RWPE2 (cell line): Measurements from ENCODE around the gene TRIM7.

Experiments
- ATAC-seq: fragments of 200-7000 bp; cut with Tn5 transposase; 3 replicates; pipeline ENCODE4 v1.9.1; 2021; ENCODE audit warnings: low read depth
- DNase-seq: peaks from one replicate; pipeline ENCODE4 v3.0.0-alpha.2; 2020; ENCODE audit warnings: low spot score
- H3K27ac ChIP-seq: fragments of 450-650 bp; 2 replicates; pipeline ENCODE4 v1.5.1; 2017; ENCODE audit warnings: mild to moderate bottlenecking; ENCODE audit not compliant: poor library complexity, severe bottlenecking
- H3K27me3 ChIP-seq: fragments of 250-450 bp; sonication (Bioruptor Pico); 2 replicates; pipeline ENCODE4 v1.5.1; 2021; ENCODE audit warnings: mild to moderate bottlenecking, moderate library complexity; ENCODE audit not compliant: insufficient read depth, poor library complexity, severe bottlenecking
- H3K36me3 ChIP-seq: fragments of 250-450 bp; sonication (Bioruptor Pico); 2 replicates; pipeline ENCODE4 v1.5.1; 2020; ENCODE audit warnings: low read depth, mild to moderate bottlenecking, moderate library complexity
- H3K4me1 ChIP-seq: fragments of 250-450 bp; sonication (Bioruptor Pico); 2 replicates; pipeline ENCODE4 v1.5.1; 2021; ENCODE audit warnings: mild to moderate bottlenecking, moderate library complexity; ENCODE audit not compliant: insufficient read depth, poor library complexity, severe bottlenecking
- H3K4me3 ChIP-seq: fragments of 250-450 bp; sonication (Bioruptor Pico); 2 replicates; pipeline ENCODE4 v1.5.1; 2021; ENCODE audit warnings: mild to moderate bottlenecking, moderate library complexity; ENCODE audit not compliant: severe bottlenecking
- H3K9me3 ChIP-seq: fragments of 250-450 bp; sonication (Bioruptor Pico); 2 replicates; pipeline ENCODE4 v1.5.1; 2021; ENCODE audit warnings: mild to moderate bottlenecking, moderate library complexity; ENCODE audit not compliant: severe bottlenecking
- TF ChIP-seq, protein P1 (sequence below): fragments of 450-650 bp; IDR thresholded peaks from one replicate; pipeline ENCODE4 v1.5.1; 2017; ENCODE audit warnings: mild to moderate bottlenecking, moderate library complexity; ENCODE audit not compliant: poor library complexity, severe bottlenecking

TRIM7 gene

DNA sequence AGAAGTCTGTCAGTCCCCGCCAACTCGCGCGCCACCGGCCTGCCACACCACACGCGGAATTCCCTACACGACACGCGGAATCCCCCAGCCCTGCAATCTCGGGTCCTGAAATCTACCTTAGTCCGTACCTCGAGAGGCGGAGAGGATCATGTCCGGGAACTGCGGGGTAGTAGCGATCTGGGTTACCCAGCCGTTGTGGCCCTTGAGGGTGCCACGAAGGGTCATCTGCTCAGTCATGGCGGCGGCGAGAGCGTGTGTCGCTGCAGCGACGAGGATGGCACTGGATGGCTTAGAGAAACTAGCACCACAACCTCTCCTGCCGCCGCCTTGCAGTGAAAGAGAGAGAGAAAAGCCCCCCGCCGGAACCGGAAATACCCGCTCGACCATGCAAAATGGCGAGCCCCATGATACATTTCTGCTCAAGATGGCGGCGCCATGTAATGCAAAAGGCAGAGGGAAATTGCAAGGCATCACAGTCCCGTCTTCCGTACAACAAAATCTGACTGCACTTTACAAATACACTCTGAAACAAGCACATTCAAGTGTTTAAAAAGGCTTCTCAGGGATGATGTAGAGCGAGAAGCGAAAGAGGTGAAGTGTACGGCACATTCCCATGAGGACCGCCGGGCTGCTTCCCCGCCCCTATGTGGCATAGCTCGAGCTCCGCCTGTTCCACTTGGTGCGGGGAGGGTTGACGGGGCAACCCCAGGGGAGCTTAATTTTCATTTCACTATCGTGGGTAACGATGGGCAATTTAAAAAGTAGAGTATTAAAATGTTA is 38.8 kb upstream of the TRIM7 start, which contains the start of gene RACK1:
RACK1 (minus strand) TSS at position 343 of the 780 bp plus-strand sequence; CDS start at position 237, 106 bp downstream.
- Histone ChIP-seq H3K4me1 (peaks cover 21% of the 10 kb centered on the region), H3K27ac (peak within 1 kb of the TSS; percentile 94), H3K36me3 (peaks cover 58% of the 10 kb centered on the region), H3K9me3 (no peaks in the 10 kb centered on the region), H3K4me3 (peak within 1 kb of the TSS; percentile 71), H3K27me3 (no peaks in the 10 kb centered on the region)
- peak; percentile 52 for ATAC-seq
- DNase-seq, result peak; percentile 92
- TF ChIP-seq, protein P1, sequence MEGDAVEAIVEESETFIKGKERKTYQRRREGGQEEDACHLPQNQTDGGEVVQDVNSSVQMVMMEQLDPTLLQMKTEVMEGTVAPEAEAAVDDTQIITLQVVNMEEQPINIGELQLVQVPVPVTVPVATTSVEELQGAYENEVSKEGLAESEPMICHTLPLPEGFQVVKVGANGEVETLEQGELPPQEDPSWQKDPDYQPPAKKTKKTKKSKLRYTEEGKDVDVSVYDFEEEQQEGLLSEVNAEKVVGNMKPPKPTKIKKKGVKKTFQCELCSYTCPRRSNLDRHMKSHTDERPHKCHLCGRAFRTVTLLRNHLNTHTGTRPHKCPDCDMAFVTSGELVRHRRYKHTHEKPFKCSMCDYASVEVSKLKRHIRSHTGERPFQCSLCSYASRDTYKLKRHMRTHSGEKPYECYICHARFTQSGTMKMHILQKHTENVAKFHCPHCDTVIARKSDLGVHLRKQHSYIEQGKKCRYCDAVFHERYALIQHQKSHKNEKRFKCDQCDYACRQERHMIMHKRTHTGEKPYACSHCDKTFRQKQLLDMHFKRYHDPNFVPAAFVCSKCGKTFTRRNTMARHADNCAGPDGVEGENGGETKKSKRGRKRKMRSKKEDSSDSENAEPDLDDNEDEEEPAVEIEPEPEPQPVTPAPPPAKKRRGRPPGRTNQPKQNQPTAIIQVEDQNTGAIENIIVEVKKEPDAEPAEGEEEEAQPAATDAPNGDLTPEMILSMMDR, result no peak

DNA sequence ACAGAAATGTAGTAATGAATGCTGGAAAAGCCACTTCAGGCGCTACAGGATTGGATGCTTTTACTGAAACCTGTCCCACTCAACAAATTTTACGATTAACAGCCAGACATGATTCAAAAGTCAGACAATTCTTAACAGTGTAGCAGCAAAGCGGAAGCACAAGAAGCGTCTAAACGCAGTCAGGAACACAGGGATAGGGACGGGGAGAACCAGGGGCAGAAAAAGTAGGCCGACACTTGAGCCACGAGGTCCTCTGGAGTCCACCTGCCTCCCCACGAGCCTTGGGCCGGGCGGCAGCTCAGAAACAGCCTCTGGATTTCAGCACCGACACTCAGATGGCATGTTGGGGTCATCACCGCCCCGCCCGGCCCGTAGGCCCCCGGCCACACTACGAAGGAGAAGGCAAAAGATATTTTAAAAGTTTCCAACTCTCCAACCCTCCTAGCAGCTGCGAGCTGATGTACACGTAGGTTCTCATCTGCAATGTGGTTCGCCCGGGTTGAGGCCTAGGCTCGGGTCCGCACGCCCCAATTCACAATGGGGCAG is 38.1 kb upstream of the TRIM7 start:
- TF ChIP-seq, protein P1, result no peak
- DNase-seq (no peak), ATAC-seq (no peak)
- peaks cover 58% of the 10 kb centered on the region for H3K36me3 ChIP-seq
- peak overlapping the region; percentile 94 for H3K27ac ChIP-seq
- H3K4me1 ChIP-seq, result peaks cover 21% of the 10 kb centered on the region
- peak overlapping the region; percentile 71 for H3K4me3 ChIP-seq
- H3K9me3 ChIP-seq, result no peaks in the 10 kb centered on the region
- no peaks in the 10 kb centered on the region for H3K27me3 ChIP-seq

DNA sequence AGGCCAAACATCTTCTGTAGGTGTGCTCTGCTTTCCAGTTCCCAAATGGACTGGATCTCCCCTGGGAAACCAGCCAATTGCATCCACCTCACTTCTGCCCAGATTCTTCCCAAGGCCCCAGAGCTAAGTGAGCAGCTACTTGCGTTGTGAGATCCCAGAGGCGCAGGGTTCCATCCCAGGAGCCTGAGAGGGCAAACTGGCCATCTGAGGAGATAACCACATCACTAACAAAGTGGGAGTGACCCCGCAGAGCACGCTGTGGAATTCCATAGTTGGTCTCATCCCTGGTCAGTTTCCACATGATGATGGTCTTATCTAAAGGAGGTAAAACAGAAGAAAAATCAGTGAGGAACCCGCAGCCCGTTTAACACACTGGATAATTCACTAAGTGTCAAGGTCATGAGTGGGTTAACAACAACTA is 37.0 kb upstream of the TRIM7 start:
- no peak for ATAC-seq
- peak overlapping the region; percentile 94 for H3K27ac ChIP-seq

DNA sequence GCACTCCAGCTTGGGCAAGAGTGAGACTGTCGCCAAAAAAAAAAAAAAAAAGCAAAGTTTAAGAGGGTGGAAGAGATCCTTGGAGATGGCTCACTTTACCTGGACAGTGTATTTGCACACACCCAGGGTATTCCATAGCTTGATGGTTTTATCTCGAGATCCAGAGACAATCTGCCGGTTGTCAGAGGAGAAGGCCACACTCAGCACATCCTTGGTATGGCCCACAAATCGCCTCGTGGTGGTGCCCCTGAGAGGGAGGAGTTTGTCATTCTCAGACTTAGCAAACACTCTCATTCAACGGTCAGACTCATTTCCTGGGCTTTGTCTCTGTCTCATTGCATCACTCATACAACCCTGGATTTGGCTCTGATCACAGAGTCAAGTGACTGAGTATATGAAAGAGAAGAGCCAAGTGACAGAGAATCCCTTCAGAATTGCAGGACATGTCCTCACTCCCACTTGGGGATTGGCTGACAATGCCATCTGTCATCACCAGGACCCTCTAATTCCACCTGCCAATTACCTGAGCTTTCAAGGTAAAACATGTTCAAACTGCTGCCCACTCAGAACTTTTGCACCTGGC is 36.5 kb upstream of the TRIM7 start:
- peak overlapping the region; percentile 71 for H3K4me3 ChIP-seq
- H3K4me1 ChIP-seq, result peaks cover 21% of the 10 kb centered on the region
- H3K9me3 ChIP-seq, result no peaks in the 10 kb centered on the region
- peak overlapping the region; percentile 94 for H3K27ac ChIP-seq
- ATAC-seq (peak; percentile 55), DNase-seq (no peak)
- TF ChIP-seq, protein P1, result no peak
- H3K36me3 ChIP-seq, result peaks cover 70% of the 10 kb centered on the region
- no peaks in the 10 kb centered on the region for H3K27me3 ChIP-seq

More for the DNA sequence above, 37.0 kb upstream of the TRIM7 start:
- Histone ChIP-seq H3K27me3 (no peaks in the 10 kb centered on the region), H3K36me3 (peaks cover 64% of the 10 kb centered on the region), H3K4me1 (peaks cover 21% of the 10 kb centered on the region), H3K4me3 (peak overlapping the region; percentile 71), H3K9me3 (no peaks in the 10 kb centered on the region)
- TF ChIP-seq, protein P1, result no peak
- no peak for DNase-seq
